Coronary artery (tissue), 2 donors: ENCODE results near the gene LUC7L2.

Source experiments
- DNase-seq: peaks from one replicate; pipeline ENCODE4 v3.0.0-alpha.2; 2017; ENCODE audit warnings: low spot score
- H3K27ac ChIP-seq, 2 donors: fragments of 200-600 bp; sonication (generic); one replicate each; pipeline ENCODE4 v1.5.1; 2016 to 2019
- H3K4me3 ChIP-seq: fragments of 200-600 bp; sonication (generic); 2 replicates; pipeline ENCODE4 v1.5.1; 2016; ENCODE audit warnings: mild to moderate bottlenecking, moderate library complexity
- TF ChIP-seq, protein P1 (sequence below): fragments of 200-600 bp; sonication (generic); IDR thresholded peaks from one replicate; pipeline ENCODE4 v1.5.1; 2019; ENCODE audit warnings: antibody characterized with exemption

The LUC7L2 gene

DNA sequence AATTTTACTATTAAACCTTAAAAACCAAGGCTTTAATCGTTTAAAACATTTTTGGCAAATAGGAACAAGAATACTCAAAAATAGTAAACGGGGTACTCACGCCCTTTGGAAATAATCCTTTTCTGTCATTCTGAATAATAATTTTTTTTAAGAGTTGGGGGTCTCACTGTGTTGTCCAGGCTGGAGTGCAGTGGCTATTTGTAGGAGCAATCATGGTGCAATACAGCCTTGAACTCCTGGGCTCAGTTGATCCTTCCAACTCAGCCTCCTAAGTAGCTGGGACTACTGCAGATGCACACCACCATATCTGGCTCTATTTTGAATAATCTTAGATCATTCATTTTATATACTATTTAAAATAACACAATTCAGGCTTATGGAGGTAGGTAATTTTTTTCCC is 24.9 kb downstream of the LUC7L2 start:
- Histone ChIP-seq H3K4me3 (no peak overlapping the region), H3K27ac (no peak overlapping the region)
- no peak for DNase-seq
- TF ChIP-seq, protein P1, sequence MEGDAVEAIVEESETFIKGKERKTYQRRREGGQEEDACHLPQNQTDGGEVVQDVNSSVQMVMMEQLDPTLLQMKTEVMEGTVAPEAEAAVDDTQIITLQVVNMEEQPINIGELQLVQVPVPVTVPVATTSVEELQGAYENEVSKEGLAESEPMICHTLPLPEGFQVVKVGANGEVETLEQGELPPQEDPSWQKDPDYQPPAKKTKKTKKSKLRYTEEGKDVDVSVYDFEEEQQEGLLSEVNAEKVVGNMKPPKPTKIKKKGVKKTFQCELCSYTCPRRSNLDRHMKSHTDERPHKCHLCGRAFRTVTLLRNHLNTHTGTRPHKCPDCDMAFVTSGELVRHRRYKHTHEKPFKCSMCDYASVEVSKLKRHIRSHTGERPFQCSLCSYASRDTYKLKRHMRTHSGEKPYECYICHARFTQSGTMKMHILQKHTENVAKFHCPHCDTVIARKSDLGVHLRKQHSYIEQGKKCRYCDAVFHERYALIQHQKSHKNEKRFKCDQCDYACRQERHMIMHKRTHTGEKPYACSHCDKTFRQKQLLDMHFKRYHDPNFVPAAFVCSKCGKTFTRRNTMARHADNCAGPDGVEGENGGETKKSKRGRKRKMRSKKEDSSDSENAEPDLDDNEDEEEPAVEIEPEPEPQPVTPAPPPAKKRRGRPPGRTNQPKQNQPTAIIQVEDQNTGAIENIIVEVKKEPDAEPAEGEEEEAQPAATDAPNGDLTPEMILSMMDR, result no peak

DNA sequence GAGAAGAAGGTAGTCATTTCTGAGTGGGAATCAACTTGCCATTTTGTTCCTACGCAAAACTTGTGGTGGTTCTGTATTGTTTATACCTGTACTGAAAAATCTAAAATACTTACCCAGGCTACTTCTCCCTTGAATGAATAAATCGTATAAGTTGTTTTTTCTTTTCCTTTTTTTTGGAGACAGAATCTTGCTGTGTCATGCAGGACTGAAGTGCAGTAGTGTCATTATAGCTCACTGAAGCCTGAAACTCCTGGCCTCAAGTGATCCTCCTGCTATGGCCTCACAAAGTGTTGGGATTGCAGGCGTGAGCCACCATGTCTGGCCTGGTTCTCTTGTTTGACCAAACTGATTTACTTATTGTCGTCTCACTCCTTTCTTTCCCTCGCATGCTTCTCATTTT is 27.9 kb downstream of the LUC7L2 start:
- TF ChIP-seq, protein P1, result no peak

DNA sequence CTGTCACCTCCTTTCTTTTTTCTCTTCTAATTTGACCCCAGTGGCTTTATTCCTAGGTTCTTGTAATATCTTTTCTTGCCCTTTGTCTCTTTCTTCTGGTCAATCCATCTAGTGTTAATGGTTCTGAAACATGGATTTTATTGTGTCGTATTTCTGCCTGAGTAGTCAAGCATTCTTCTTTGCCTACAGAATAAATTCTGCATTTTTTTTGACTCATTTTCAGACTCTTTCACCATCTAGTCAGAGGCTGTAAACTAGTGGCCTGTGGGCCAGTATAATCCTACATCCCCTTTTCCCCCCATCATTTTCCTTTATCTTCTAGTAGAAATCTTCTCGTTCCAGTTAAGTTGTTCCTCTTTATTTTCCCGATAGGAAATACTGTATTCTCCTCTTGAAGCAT is 29.4 kb downstream of the LUC7L2 start:
- H3K27ac ChIP-seq, result no peak overlapping the region

More for the DNA sequence above, 27.9 kb downstream of the LUC7L2 start:
- Histone ChIP-seq H3K27ac (no peak overlapping the region), H3K4me3 (no peak overlapping the region)
- DNase-seq, result no peak

DNA sequence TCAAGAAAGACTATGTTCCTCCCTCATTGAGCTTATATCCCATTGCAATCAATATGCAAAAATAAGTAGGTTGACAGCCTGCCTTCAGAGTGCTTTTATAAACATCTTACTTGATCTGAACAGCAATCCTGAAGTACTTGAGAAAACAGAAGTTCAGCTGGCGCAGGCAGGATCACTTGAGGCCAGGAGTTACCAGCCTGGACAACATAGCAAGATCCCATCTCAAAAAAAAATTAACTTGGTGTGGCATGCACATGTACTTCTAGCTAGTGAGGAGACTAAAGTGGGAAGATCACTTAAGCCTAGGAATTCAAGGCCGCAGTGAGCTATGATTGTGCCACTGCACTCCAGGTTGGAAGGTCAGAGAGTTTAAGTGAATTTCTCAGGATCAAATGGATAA is 30.1 kb downstream of the LUC7L2 start:
- Histone ChIP-seq H3K4me3 (no peak overlapping the region), H3K27ac (no peak overlapping the region)
- TF ChIP-seq, protein P1, result no peak
- DNase-seq, result no peak

More for the DNA sequence above, 29.4 kb downstream of the LUC7L2 start:
- no peak overlapping the region for H3K4me3 ChIP-seq
- DNase-seq, result no peak
- TF ChIP-seq, protein P1, result no peak

DNA sequence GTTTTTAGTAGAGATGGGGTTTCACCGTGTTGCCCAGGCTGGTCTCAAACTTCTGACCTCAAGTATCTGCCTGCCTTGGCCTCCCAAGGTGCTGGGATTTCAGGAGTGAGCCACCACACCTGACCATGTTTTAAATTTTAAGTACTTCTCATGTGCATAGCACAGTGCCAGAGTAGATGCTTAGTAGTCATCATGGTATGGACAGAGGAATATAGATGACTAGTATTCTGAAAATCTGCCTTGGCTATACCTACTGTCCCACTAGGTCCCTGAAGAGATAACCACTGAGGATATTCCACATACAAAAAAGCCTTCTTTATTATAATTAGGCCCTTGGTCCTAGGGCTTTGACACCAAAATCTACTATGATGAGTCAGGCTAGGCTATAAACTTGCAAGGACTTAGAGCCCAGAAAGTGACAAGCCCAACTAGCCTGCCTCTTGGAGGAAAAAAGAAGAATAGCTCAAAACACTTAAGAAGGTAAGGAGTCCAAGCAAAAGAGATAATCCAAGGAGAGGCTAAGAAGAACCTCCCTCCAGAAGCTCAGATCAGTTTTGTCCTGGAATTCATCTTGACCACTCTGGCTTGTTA is 34.0 kb downstream of the LUC7L2 start:
- TF ChIP-seq, protein P1, result no peak
- H3K4me3 ChIP-seq, result no peak overlapping the region
- DNase-seq, result no peak
- H3K27ac ChIP-seq, result no peak overlapping the region

DNA sequence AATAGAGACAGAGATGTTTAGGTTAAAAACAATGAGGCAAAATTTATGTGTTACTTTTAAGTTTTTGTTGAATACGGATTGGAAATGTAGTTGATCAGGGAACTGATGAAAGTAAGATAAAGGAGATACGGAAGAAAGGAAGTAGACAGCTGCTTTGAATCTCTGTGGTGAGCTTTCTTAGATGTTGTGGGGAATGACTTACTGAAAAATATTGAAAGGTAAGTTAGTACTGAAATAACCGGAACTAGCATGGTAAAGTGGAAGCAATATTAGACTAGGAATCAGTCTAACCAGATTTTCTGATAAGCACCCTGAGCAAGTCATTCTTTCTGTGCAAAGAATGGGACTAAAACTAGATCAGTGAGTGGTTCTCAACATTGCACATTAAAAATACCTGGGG is 34.8 kb downstream of the LUC7L2 start:
- Histone ChIP-seq H3K4me3 (no peak overlapping the region), H3K27ac (no peak overlapping the region)
- no peak for DNase-seq
- TF ChIP-seq, protein P1, result no peak

DNA sequence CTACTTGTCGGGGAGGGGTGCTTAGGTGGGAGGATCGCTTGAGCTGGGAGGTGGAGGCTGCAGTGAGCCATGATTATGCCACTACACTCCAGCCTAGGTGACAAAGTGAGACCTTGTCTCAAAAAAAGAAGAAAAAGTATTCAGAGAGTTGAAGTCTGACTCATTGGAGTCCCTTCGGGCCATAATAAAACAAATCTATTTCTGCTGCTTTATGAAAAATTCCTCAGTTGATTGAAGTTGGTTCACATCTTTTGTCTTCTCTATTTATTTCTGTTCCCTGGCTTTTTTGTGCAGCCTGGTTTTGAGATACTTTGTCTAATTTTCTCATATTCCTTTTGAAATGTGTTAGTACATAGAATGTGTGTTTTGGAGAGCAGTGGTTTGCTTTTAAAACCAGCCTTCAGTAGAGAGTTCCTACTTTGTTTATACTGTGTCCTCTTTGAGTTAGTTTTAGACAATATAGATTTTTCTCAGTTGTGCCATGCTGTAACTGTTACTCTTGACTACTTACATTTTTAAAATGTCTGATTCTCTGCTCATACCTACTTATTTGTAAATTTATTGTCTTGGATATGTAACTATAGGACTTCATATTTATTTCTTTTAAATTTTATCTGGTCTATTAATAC is 36.7 kb downstream of the LUC7L2 start:
- TF ChIP-seq, protein P1, result no peak
- no peak for DNase-seq
- H3K4me3 ChIP-seq, result no peak overlapping the region
- H3K27ac ChIP-seq, result no peak overlapping the region
